ENCODE data around the gene DLG2. TPM values are rescaled to one million over a fixed set of nuclear protein-coding genes. Genes with fewer than 3 reads are reported as not detected.

DLG2 gene
- total RNA-seq, 1 experiment from 2014 or later, result 17.5 TPM

DNA sequence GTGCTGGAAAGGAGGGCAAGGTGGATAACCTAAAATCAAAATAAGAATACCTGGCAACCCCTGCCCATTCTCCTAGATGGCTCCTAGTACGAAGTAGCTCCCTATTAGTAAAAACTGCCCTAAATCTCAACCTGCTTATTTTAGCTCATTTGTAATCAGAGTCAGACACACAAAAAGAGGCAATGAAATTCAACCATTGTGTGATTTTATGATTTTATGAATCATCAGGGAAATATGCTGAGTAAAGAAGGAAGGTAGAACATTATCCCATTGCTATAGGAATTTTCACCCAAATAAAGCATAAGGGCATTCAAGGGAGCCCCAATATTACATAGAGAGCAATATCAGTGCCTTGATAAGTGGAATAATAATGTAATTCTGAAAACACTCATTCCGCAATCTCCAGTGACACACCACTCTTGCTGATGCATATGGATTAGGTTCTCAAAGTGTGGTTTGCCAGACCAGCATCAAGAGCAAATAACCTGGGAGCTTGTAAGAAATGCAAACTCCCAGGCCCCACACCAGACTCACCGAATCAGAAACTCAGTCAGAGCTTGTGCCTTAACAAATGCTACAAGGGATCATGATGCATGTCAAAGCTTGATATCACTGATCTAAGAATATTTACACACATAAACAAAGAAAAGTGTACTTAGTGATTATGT, 789.6 kb downstream of the DLG2 start (continued):
- TF ChIP-seq, protein P1, sequence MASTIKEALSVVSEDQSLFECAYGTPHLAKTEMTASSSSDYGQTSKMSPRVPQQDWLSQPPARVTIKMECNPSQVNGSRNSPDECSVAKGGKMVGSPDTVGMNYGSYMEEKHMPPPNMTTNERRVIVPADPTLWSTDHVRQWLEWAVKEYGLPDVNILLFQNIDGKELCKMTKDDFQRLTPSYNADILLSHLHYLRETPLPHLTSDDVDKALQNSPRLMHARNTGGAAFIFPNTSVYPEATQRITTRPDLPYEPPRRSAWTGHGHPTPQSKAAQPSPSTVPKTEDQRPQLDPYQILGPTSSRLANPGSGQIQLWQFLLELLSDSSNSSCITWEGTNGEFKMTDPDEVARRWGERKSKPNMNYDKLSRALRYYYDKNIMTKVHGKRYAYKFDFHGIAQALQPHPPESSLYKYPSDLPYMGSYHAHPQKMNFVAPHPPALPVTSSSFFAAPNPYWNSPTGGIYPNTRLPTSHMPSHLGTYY (CRISPR knock-in tag; IDR thresholded peaks at IDR 0.05), result no peak
- TF ChIP-seq MXD4 (CRISPR knock-in tag; IDR thresholded peaks at IDR 0.05; ENCODE audit: borderline replicate concordance) (no peak), ZNF138 (CRISPR knock-in tag; conservative IDR thresholded peaks at IDR 0.05) (no peak), NFE2L1 (CRISPR knock-in tag; IDR thresholded peaks at IDR 0.05) (no peak), NFATC4 (CRISPR knock-in tag; IDR thresholded peaks at IDR 0.05) (no peak), RELA (CRISPR knock-in tag; IDR thresholded peaks at IDR 0.05; ENCODE audit: borderline replicate concordance) (no peak), GTF2I (CRISPR knock-in tag; conservative IDR thresholded peaks at IDR 0.05) (no peak), ZNF396 (CRISPR knock-in tag; IDR thresholded peaks at IDR 0.05; ENCODE audit: borderline replicate concordance) (no peak)
- TF ChIP-seq, protein P2, sequence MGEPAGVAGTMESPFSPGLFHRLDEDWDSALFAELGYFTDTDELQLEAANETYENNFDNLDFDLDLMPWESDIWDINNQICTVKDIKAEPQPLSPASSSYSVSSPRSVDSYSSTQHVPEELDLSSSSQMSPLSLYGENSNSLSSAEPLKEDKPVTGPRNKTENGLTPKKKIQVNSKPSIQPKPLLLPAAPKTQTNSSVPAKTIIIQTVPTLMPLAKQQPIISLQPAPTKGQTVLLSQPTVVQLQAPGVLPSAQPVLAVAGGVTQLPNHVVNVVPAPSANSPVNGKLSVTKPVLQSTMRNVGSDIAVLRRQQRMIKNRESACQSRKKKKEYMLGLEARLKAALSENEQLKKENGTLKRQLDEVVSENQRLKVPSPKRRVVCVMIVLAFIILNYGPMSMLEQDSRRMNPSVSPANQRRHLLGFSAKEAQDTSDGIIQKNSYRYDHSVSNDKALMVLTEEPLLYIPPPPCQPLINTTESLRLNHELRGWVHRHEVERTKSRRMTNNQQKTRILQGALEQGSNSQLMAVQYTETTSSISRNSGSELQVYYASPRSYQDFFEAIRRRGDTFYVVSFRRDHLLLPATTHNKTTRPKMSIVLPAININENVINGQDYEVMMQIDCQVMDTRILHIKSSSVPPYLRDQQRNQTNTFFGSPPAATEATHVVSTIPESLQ (CRISPR knock-in tag; IDR thresholded peaks at IDR 0.05), result no peak
- TF ChIP-seq, protein P3, sequence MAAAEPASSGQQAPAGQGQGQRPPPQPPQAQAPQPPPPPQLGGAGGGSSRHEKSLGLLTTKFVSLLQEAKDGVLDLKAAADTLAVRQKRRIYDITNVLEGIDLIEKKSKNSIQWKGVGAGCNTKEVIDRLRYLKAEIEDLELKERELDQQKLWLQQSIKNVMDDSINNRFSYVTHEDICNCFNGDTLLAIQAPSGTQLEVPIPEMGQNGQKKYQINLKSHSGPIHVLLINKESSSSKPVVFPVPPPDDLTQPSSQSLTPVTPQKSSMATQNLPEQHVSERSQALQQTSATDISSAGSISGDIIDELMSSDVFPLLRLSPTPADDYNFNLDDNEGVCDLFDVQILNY (CRISPR knock-in tag; IDR thresholded peaks at IDR 0.05), result no peak
- TF ChIP-seq, protein P4, sequence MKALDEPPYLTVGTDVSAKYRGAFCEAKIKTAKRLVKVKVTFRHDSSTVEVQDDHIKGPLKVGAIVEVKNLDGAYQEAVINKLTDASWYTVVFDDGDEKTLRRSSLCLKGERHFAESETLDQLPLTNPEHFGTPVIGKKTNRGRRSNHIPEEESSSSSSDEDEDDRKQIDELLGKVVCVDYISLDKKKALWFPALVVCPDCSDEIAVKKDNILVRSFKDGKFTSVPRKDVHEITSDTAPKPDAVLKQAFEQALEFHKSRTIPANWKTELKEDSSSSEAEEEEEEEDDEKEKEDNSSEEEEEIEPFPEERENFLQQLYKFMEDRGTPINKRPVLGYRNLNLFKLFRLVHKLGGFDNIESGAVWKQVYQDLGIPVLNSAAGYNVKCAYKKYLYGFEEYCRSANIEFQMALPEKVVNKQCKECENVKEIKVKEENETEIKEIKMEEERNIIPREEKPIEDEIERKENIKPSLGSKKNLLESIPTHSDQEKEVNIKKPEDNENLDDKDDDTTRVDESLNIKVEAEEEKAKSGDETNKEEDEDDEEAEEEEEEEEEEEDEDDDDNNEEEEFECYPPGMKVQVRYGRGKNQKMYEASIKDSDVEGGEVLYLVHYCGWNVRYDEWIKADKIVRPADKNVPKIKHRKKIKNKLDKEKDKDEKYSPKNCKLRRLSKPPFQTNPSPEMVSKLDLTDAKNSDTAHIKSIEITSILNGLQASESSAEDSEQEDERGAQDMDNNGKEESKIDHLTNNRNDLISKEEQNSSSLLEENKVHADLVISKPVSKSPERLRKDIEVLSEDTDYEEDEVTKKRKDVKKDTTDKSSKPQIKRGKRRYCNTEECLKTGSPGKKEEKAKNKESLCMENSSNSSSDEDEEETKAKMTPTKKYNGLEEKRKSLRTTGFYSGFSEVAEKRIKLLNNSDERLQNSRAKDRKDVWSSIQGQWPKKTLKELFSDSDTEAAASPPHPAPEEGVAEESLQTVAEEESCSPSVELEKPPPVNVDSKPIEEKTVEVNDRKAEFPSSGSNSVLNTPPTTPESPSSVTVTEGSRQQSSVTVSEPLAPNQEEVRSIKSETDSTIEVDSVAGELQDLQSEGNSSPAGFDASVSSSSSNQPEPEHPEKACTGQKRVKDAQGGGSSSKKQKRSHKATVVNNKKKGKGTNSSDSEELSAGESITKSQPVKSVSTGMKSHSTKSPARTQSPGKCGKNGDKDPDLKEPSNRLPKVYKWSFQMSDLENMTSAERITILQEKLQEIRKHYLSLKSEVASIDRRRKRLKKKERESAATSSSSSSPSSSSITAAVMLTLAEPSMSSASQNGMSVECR (CRISPR knock-in tag; IDR thresholded peaks at IDR 0.05; ENCODE audit: borderline replicate concordance), result no peak

DNA sequence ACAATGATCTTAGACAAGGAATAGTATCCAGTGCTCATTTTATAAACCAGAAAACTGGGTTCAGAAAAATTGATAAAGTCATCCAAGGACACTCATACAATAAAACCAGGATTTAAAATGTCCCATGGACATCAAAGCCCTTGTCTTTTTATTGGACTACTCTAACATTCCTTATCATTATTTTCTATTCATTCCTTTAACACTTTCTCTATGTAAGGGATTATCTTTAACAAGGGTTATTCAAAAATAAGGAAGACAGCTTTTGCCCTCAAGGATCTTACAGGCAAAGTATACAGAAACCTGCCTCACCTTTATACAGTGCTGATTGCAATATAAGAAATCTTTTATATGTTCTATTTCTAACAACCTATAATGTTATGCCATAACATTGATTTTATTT, 790.8 kb downstream of the DLG2 start:
- ChIA-PET CTCF (no interaction called here), POLR2A (no interaction called here)
- no peaks in the 10 kb centered on the region for H3K27me3 Mint-ChIP-seq (ENCODE audit: low read depth)
- H3K9me3 Mint-ChIP-seq, result peaks cover 8% of the 10 kb centered on the region; the same call in 1 of the 2 replicates
- DNase-seq (ENCODE audit: low spot score) (no peak), ATAC-seq (no peak)
- peaks cover 5% of the 10 kb centered on the region for H3K4me1 Mint-ChIP-seq
- H3K4me3 Mint-ChIP-seq, result no peak overlapping the region
- H3K36me3 Mint-ChIP-seq, result no peaks in the 10 kb centered on the region
- TF ChIP-seq NR3C1 (CRISPR knock-in tag; conservative IDR thresholded peaks at IDR 0.05; ENCODE audit: low read depth), result no peak
- no peak for TF ChIP-seq EMX1 (CRISPR knock-in tag; IDR thresholded peaks at IDR 0.05)
- H3K27ac Mint-ChIP-seq, result no peak overlapping the region

DNA sequence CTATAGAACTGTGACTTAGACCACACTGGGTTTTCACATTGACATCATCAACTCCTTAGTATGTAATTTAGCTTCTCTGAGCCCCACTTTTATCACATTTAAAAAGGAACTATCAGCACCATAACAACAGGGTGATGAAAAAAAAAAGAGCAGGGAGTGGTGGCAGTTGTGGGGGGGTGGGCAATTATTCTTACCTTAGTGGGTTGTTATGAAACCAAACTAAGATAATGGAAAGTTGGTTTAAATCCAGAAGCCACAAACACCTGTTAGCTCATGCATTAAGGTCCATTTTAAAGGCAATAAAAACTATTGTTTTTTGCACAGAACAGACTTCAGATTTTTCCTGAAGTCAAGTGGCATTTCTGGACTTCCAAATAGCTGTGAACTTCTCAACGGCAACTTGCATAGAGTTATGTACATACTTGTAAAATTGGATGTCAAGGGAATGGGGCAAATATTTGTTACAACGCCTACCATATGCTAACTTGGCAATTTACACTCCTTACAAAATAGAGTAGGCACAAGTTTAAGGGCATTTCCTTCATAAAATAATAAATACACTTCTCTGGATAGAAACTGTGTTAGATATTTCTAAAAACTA, 793.6 kb downstream of the DLG2 start:
- no peaks in the 10 kb centered on the region for H3K36me3 Mint-ChIP-seq
- no peak for DNase-seq (ENCODE audit: low spot score)
- no peaks in the 10 kb centered on the region for H3K9me3 Mint-ChIP-seq
- ATAC-seq, result no peak
- CTCF ChIA-PET, result interaction anchor here (0.6 to 1.1 kb wide), 2 partner anchors 33 to 51 kb away, joined by 3 read pairs; no protein-coding TSS in a partner anchor
- no peak overlapping the region for H3K27ac Mint-ChIP-seq
- H3K4me1 Mint-ChIP-seq, result peaks cover 14% of the 10 kb centered on the region
- no peaks in the 10 kb centered on the region for H3K27me3 Mint-ChIP-seq (ENCODE audit: low read depth)
- no peak overlapping the region for H3K4me3 Mint-ChIP-seq
- POLR2A ChIA-PET, result no interaction called here
- no peak for TF ChIP-seq TCF7 (CRISPR knock-in tag; IDR thresholded peaks at IDR 0.05; ENCODE audit: low read depth)
- TF ChIP-seq, protein P5, sequence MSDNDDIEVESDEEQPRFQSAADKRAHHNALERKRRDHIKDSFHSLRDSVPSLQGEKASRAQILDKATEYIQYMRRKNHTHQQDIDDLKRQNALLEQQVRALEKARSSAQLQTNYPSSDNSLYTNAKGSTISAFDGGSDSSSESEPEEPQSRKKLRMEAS (CRISPR knock-in tag; IDR thresholded peaks at IDR 0.05), result no peak
- TF ChIP-seq, protein P6, sequence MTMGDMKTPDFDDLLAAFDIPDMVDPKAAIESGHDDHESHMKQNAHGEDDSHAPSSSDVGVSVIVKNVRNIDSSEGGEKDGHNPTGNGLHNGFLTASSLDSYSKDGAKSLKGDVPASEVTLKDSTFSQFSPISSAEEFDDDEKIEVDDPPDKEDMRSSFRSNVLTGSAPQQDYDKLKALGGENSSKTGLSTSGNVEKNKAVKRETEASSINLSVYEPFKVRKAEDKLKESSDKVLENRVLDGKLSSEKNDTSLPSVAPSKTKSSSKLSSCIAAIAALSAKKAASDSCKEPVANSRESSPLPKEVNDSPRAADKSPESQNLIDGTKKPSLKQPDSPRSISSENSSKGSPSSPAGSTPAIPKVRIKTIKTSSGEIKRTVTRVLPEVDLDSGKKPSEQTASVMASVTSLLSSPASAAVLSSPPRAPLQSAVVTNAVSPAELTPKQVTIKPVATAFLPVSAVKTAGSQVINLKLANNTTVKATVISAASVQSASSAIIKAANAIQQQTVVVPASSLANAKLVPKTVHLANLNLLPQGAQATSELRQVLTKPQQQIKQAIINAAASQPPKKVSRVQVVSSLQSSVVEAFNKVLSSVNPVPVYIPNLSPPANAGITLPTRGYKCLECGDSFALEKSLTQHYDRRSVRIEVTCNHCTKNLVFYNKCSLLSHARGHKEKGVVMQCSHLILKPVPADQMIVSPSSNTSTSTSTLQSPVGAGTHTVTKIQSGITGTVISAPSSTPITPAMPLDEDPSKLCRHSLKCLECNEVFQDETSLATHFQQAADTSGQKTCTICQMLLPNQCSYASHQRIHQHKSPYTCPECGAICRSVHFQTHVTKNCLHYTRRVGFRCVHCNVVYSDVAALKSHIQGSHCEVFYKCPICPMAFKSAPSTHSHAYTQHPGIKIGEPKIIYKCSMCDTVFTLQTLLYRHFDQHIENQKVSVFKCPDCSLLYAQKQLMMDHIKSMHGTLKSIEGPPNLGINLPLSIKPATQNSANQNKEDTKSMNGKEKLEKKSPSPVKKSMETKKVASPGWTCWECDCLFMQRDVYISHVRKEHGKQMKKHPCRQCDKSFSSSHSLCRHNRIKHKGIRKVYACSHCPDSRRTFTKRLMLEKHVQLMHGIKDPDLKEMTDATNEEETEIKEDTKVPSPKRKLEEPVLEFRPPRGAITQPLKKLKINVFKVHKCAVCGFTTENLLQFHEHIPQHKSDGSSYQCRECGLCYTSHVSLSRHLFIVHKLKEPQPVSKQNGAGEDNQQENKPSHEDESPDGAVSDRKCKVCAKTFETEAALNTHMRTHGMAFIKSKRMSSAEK (CRISPR knock-in tag; IDR thresholded peaks at IDR 0.05; ENCODE audit: borderline replicate concordance), result no peak
- TF ChIP-seq KAT7 (CRISPR knock-in tag; IDR thresholded peaks at IDR 0.05; ENCODE audit: borderline replicate concordance), result no peak

Measured in WTC11 (cell line).